ENCODE measurements around the gene HAP1.

The HAP1 gene

GRCh38 chr17:41730479-41730878, 4.0 kb downstream of the HAP1 start:
- TF ChIP-seq CTCF (IDR thresholded peaks at IDR 0.05; ENCODE audit: low read depth, low read length), result no peak
- no peak for DNase-seq (ENCODE audit: low read depth in 2 of 2)
- H3K4me3 ChIP-seq (replicated peaks in 1 of 2; ENCODE audit: low read depth in 2 of 2, low read length in 2 of 2), result no peak overlapping the region

- H3K4me3 ChIP-seq (replicated peaks in 1 of 2; ENCODE audit: low read depth in 2 of 2, low read length in 2 of 2), result no peak overlapping the region
- no peak for TF ChIP-seq CTCF (IDR thresholded peaks at IDR 0.05; ENCODE audit: low read depth, low read length)
Observed at GRCh38 chr17:41728056-41728455, 6.4 kb downstream of the HAP1 start.

GRCh38 chr17:41725134-41725533, 9.3 kb downstream of the HAP1 start:
- no peak for TF ChIP-seq CTCF (IDR thresholded peaks at IDR 0.05; ENCODE audit: low read depth, low read length)
- DNase-seq (ENCODE audit: low read depth in 2 of 2), result no peak
- no peak overlapping the region for H3K4me3 ChIP-seq (replicated peaks in 1 of 2; ENCODE audit: low read depth in 2 of 2, low read length in 2 of 2)

More at GRCh38 chr17:41728056-41728455, 6.4 kb downstream of the HAP1 start:
- no peak for DNase-seq (ENCODE audit: low read depth in 2 of 2)

- H3K4me3 ChIP-seq (replicated peaks in 1 of 2; ENCODE audit: low read depth in 2 of 2, low read length in 2 of 2), result no peak overlapping the region
- TF ChIP-seq CTCF (IDR thresholded peaks at IDR 0.05; ENCODE audit: low read depth, low read length), result no peak
- DNase-seq (ENCODE audit: low read depth in 2 of 2), result no peak
Observed at GRCh38 chr17:41724476-41725050, 9.9 kb downstream of the HAP1 start.

- DNase-seq (ENCODE audit: low read depth in 2 of 2), result no peak
- H3K4me3 ChIP-seq (replicated peaks in 1 of 2; ENCODE audit: low read depth in 2 of 2, low read length in 2 of 2), result no peak overlapping the region
- no peak for TF ChIP-seq CTCF (IDR thresholded peaks at IDR 0.05; ENCODE audit: low read depth, low read length)
Observed at GRCh38 chr17:41723801-41724475, 10.5 kb downstream of the HAP1 start.

- no peak overlapping the region for H3K4me3 ChIP-seq (replicated peaks in 1 of 2; ENCODE audit: low read depth in 2 of 2, low read length in 2 of 2)
- no peak for DNase-seq (ENCODE audit: low read depth in 2 of 2)
- no peak for TF ChIP-seq CTCF (IDR thresholded peaks at IDR 0.05; ENCODE audit: low read depth, low read length)
Observed at GRCh38 chr17:41722231-41722630, 12.2 kb downstream of the HAP1 start.

GRCh38 chr17:41718287-41718645, 16.2 kb downstream of the HAP1 start:
- no peak for TF ChIP-seq CTCF (IDR thresholded peaks at IDR 0.05; ENCODE audit: low read depth, low read length)
- DNase-seq (ENCODE audit: low read depth in 2 of 2), result no peak
- H3K4me3 ChIP-seq (replicated peaks in 1 of 2; ENCODE audit: low read depth in 2 of 2, low read length in 2 of 2), result no peak overlapping the region
